Measurements from ENCODE around the gene HNMT.

DNA sequence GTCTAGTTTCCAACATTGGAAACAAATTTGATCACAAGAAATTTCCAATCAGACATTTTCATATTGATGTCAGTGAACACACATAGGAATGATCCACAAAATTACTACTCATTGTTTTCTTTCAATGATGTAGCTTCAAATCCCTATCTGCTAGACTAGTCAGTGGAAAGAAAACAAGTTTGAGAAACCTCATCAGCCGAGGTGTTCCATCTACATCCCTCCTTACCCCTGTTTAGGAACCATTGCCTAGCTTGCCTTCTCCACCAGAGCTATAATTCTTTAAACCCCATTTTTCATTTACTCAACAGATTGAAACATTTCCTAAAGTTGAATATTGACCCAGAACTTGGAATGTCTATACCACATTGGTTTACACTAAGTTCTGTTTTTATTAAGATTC is 45.3 kb downstream of the HNMT start:
- TF ChIP-seq, protein P1, sequence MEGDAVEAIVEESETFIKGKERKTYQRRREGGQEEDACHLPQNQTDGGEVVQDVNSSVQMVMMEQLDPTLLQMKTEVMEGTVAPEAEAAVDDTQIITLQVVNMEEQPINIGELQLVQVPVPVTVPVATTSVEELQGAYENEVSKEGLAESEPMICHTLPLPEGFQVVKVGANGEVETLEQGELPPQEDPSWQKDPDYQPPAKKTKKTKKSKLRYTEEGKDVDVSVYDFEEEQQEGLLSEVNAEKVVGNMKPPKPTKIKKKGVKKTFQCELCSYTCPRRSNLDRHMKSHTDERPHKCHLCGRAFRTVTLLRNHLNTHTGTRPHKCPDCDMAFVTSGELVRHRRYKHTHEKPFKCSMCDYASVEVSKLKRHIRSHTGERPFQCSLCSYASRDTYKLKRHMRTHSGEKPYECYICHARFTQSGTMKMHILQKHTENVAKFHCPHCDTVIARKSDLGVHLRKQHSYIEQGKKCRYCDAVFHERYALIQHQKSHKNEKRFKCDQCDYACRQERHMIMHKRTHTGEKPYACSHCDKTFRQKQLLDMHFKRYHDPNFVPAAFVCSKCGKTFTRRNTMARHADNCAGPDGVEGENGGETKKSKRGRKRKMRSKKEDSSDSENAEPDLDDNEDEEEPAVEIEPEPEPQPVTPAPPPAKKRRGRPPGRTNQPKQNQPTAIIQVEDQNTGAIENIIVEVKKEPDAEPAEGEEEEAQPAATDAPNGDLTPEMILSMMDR (IDR thresholded peaks at IDR 0.05), result no peak
- TF ChIP-seq EP300 (IDR thresholded peaks at IDR 0.05) (no peak), POLR2AphosphoS5 (IDR thresholded peaks at IDR 0.05) (no peak)
